HEK293 (cell line): ENCODE measurements around the gene ZBTB25.

Experiments used
- CTCF ChIA-PET: fragments of 350-600 bp; formaldehyde crosslinking; extraction: SDS; loops from one replicate; lab custom pipeline; 2021; ENCODE audit warnings: antibody characterized with exemption; lab: Yijun Ruan, JAX
- POLR2A ChIA-PET: fragments of 300-600 bp; formaldehyde crosslinking; extraction: SDS; loops from one replicate; lab custom pipeline; 2020; ENCODE audit warnings: antibody characterized with exemption, inconsistent platforms; lab: Yijun Ruan, JAX
- H3K27ac ChIP-seq: fragments of 200-500 bp; sonication (Bioruptor generic); 2 replicates; pipeline ENCODE4 v1.5.1; 2014; ENCODE audit warnings: low read depth, low read length, control low read depth, inconsistent platforms; ENCODE audit errors: extremely low read depth
- H3K36me3 ChIP-seq, 2 experiments: fragments of 200-500 bp in 1 of 2; sonication (Bioruptor generic) in 1 of 2; 1 replicate in 1 of 2; 2 replicates in 1 of 2; pipeline ENCODE4 v1.5.1; 2014 to 2017; ENCODE audit warnings: inconsistent platforms in 2 of 2, low read length in 2 of 2; ENCODE audit not compliant: control insufficient read depth in 2 of 2, insufficient read depth in 1 of 2
- H3K4me1 ChIP-seq: fragments of 200-500 bp; sonication (Bioruptor generic); 2 replicates; pipeline ENCODE4 v1.5.1; 2014; ENCODE audit warnings: mild to moderate bottlenecking, low read length, inconsistent platforms; ENCODE audit not compliant: control insufficient read depth, insufficient read depth
- H3K4me3 ChIP-seq: 2 replicates; pipeline ENCODE4 v1.5.1; 2011; ENCODE audit warnings: low read depth, mild to moderate bottlenecking, control low read depth, low read length, moderate library complexity
- H3K9me3 ChIP-seq: fragments of 200-500 bp; sonication (Bioruptor generic); 2 replicates; pipeline ENCODE4 v1.5.1; 2014; ENCODE audit warnings: low read depth, low read length, inconsistent platforms; ENCODE audit not compliant: control insufficient read depth, insufficient read depth
- FEZF1 ChIP-seq: fragments of 450-650 bp; formaldehyde crosslinking; IDR thresholded peaks from 2 replicates; pipeline ENCODE4 v1.5.1; 2016; ENCODE audit warnings: missing biosample characterization, missing genetic modification characterization
- GLIS1 ChIP-seq: fragments of 450-650 bp; formaldehyde crosslinking; IDR thresholded peaks from 2 replicates; pipeline ENCODE4 v1.5.1; 2016; ENCODE audit warnings: missing biosample characterization, missing genetic modification characterization
- KLF10 ChIP-seq: fragments of 450-650 bp; IDR thresholded peaks from 2 replicates; pipeline ENCODE4 v1.5.1; 2018; ENCODE audit warnings: missing biosample characterization, mild to moderate bottlenecking, missing genetic modification characterization
- YY1 ChIP-seq: fragments of 450-650 bp; formaldehyde crosslinking; IDR thresholded peaks from 2 replicates; pipeline ENCODE4 v1.5.1; 2018; ENCODE audit warnings: missing biosample characterization, missing genetic modification characterization
- ZNF146 ChIP-seq: fragments of 450-650 bp; formaldehyde crosslinking; IDR thresholded peaks from 2 replicates; pipeline ENCODE4 v1.5.1; 2016; ENCODE audit warnings: missing biosample characterization, missing genetic modification characterization
- ZNF423 ChIP-seq: fragments of 450-650 bp; formaldehyde crosslinking; IDR thresholded peaks from 2 replicates; pipeline ENCODE4 v1.5.1; 2016; ENCODE audit warnings: missing biosample characterization, missing genetic modification characterization
- ZNF473 ChIP-seq: fragments of 450-650 bp; formaldehyde crosslinking; IDR thresholded peaks from 2 replicates; pipeline ENCODE4 v1.5.1; 2017; ENCODE audit warnings: missing biosample characterization, missing genetic modification characterization
- ZNF510 ChIP-seq: fragments of 450-650 bp; formaldehyde crosslinking; IDR thresholded peaks from 2 replicates; pipeline ENCODE4 v1.5.1; 2018; ENCODE audit warnings: mild to moderate bottlenecking, missing genetic modification characterization, missing biosample characterization; ENCODE audit not compliant: insufficient replicate concordance
- ZNF560 ChIP-seq: fragments of 450-650 bp; formaldehyde crosslinking; IDR thresholded peaks from 2 replicates; pipeline ENCODE4 v1.5.1; 2017; ENCODE audit warnings: missing biosample characterization, missing genetic modification characterization, borderline replicate concordance
- ZNF777 ChIP-seq: fragments of 450-650 bp; formaldehyde crosslinking; IDR thresholded peaks from 2 replicates; pipeline ENCODE4 v1.5.1; 2017; ENCODE audit warnings: missing biosample characterization, missing genetic modification characterization, borderline replicate concordance
- ZSCAN30 ChIP-seq: fragments of 450-650 bp; IDR thresholded peaks from 2 replicates; pipeline ENCODE4 v1.5.1; 2018; ENCODE audit warnings: missing biosample characterization, mild to moderate bottlenecking, missing genetic modification characterization, moderate library complexity
- TF ChIP-seq, protein P1 (sequence below): fragments of 450-650 bp; formaldehyde crosslinking; IDR thresholded peaks from 2 replicates; pipeline ENCODE4 v1.5.1; 2016; ENCODE audit warnings: missing biosample characterization, missing genetic modification characterization
- TF ChIP-seq, protein P2 (sequence below): fragments of 450-650 bp; formaldehyde crosslinking; IDR thresholded peaks from 2 replicates; pipeline ENCODE4 v1.5.0; 2017; ENCODE audit warnings: missing biosample characterization, missing genetic modification characterization, borderline replicate concordance
- TF ChIP-seq, protein P3 (sequence below): fragments of 450-650 bp; formaldehyde crosslinking; IDR thresholded peaks from 2 replicates; pipeline ENCODE4 v1.5.1; 2016; ENCODE audit warnings: missing biosample characterization, missing genetic modification characterization
- TF ChIP-seq, protein P4 (sequence below): sonication (generic); formaldehyde crosslinking; IDR thresholded peaks from 2 replicates; pipeline ENCODE4 v1.8.1; 2022; ENCODE audit warnings: mild to moderate bottlenecking, moderate library complexity, missing genetic modification reagents

Gene ZBTB25

DNA sequence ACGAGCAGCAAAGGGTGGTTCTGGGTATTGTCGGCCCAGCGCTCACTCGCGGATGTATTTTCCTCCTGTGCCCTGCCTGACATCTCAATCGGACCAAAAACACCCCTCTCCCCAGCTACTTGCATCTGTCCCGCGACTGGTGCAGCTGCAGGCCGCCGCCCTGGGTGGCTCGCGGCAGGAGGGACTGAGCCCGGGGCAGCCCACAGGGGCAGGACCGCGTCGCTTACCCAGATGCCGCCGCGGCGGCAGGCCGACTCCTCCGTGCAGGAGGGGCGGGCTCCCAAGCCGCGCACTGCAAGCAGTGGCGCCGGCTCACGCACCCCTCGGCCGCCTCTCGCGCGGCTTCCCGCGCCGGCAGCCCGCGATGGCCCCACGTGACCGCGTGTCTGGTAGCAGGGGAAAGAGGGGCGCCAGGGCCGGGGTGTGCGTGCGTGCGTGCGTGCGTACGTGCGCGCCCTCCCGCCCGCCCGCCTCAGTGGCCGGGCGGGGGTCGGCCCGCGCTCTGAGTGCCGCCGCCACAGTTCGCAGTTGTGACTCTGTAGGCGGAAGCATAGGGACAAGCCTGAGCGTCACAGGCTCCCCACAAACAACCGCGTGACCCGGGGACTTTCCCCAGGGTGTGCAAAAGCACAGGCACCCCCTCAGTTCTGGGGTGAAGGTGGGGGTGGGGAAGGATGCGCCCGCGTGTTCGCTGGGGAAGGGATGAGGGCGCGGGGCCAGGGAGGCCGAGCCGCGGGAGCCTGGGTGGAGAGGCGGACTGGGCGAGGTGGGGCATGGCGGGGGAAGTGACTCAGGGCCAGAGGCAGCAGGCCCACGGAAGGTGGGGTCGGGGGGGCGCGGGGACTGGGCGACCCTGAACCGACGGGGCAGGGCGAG lies at the start of gene ZBTB25 (continued):
- TF ChIP-seq, protein P1, sequence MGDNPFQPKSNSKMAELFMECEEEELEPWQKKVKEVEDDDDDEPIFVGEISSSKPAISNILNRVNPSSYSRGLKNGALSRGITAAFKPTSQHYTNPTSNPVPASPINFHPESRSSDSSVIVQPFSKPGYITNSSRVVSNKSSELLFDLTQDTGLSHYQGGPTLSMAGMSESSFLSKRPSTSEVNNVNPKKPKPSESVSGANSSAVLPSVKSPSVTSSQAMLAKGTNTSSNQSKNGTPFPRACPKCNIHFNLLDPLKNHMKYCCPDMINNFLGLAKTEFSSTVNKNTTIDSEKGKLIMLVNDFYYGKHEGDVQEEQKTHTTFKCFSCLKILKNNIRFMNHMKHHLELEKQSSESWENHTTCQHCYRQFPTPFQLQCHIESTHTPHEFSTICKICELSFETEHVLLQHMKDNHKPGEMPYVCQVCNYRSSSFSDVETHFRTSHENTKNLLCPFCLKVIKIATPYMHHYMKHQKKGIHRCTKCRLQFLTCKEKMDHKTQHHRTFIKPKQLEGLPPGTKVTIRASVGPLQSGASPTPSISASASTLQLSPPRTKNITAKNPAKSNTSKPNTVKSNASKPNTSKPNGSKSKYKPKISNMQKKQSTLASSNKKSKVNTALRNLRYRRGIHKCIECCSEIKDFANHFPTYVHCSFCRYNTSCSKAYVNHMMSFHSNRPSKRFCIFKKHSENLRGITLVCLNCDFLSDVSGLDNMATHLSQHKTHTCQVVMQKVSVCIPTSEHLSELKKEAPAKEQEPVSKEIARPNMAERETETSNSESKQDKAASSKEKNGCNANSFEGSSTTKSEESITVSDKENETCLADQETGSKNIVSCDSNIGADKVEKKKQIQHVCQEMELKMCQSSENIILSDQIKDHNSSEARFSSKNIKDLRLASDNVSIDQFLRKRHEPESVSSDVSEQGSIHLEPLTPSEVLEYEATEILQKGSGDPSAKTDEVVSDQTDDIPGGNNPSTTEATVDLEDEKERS: no peak

DNA sequence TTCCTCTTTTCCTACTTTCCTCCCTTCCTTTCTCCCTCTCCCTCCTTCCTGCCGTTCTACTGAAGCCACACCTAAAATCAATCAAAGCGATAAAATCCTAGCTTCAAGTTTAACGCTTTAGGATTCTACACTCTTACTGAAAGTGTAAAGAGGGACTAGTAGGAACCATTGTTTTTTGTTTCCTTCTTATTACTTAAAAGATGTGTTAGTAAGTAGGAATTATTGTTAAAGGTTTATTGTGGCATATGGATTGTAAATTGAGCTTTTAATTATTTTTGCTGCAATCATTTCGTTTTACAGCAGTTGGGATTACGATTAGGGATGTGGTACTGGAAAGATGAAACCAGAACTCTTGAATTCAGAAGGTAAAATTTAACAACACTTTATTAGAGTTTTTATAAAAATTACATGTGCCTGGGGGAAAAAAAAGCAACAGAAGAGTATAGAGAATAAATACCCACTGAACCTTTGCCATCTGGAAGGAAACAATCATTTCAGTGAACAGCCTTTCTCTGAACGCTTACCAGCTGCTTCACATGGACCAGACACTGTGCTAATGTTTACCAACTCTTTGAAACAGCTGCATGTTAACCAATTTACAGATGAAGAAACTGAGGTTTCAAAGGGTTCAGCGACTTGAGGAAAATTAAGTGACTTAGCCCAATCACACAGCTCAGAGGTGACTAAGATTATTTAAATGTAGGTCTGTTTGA lies 47.1 kb upstream of the ZBTB25 start:
- CTCF ChIA-PET: interaction anchor here (0.7 to 1.3 kb wide), 4 partner anchors 11 to 272 kb away, joined by 4 to 5 read pairs (median 4); partner anchors contain the start of gene HSPA2
- TF ChIP-seq ZNF423 (tag by site-specific recombination) (no peak), ZSCAN30 (no peak), ZNF146 (no peak), ZNF473 (tag by site-specific recombination) (no peak), KLF10 (tag by site-specific recombination) (no peak), GLIS1 (no peak), ZNF510 (tag by site-specific recombination) (no peak), ZNF777 (tag by site-specific recombination) (no peak), YY1 (no peak), ZNF560 (tag by site-specific recombination) (no peak), FEZF1 (tag by site-specific recombination) (no peak)
- TF ChIP-seq, protein P2, sequence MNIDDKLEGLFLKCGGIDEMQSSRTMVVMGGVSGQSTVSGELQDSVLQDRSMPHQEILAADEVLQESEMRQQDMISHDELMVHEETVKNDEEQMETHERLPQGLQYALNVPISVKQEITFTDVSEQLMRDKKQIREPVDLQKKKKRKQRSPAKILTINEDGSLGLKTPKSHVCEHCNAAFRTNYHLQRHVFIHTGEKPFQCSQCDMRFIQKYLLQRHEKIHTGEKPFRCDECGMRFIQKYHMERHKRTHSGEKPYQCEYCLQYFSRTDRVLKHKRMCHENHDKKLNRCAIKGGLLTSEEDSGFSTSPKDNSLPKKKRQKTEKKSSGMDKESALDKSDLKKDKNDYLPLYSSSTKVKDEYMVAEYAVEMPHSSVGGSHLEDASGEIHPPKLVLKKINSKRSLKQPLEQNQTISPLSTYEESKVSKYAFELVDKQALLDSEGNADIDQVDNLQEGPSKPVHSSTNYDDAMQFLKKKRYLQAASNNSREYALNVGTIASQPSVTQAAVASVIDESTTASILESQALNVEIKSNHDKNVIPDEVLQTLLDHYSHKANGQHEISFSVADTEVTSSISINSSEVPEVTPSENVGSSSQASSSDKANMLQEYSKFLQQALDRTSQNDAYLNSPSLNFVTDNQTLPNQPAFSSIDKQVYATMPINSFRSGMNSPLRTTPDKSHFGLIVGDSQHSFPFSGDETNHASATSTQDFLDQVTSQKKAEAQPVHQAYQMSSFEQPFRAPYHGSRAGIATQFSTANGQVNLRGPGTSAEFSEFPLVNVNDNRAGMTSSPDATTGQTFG (tag by site-specific recombination): no peak
- TF ChIP-seq, protein P3, sequence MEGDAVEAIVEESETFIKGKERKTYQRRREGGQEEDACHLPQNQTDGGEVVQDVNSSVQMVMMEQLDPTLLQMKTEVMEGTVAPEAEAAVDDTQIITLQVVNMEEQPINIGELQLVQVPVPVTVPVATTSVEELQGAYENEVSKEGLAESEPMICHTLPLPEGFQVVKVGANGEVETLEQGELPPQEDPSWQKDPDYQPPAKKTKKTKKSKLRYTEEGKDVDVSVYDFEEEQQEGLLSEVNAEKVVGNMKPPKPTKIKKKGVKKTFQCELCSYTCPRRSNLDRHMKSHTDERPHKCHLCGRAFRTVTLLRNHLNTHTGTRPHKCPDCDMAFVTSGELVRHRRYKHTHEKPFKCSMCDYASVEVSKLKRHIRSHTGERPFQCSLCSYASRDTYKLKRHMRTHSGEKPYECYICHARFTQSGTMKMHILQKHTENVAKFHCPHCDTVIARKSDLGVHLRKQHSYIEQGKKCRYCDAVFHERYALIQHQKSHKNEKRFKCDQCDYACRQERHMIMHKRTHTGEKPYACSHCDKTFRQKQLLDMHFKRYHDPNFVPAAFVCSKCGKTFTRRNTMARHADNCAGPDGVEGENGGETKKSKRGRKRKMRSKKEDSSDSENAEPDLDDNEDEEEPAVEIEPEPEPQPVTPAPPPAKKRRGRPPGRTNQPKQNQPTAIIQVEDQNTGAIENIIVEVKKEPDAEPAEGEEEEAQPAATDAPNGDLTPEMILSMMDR (tag by site-specific recombination): no peak
- TF ChIP-seq, protein P4, sequence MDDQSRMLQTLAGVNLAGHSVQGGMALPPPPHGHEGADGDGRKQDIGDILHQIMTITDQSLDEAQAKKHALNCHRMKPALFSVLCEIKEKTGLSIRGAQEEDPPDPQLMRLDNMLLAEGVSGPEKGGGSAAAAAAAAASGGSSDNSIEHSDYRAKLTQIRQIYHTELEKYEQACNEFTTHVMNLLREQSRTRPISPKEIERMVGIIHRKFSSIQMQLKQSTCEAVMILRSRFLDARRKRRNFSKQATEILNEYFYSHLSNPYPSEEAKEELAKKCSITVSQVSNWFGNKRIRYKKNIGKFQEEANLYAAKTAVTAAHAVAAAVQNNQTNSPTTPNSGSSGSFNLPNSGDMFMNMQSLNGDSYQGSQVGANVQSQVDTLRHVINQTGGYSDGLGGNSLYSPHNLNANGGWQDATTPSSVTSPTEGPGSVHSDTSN: no peak
- no peaks in the 10 kb centered on the region; a peak in 1 of 3 replicates for H3K36me3 ChIP-seq
- no peak overlapping the region for H3K4me3 ChIP-seq
- POLR2A ChIA-PET: interaction anchor here (2.4 kb wide), 1 partner anchor 10 kb away, joined by 11 read pairs; the partner anchor contains the start of gene HSPA2
- no peak overlapping the region for H3K27ac ChIP-seq
- H3K9me3 ChIP-seq: no peaks in the 10 kb centered on the region
- no peaks in the 10 kb centered on the region for H3K4me1 ChIP-seq
